Omental fat pad (tissue), 4 donors: ENCODE data around the gene NAAA. TPM values are rescaled to one million over a fixed set of nuclear protein-coding genes. Genes with fewer than 3 reads are reported as not detected.
"Not testable (repeated sequence)": the region's sequence is repeated elsewhere in the genome, so short reads cannot be mapped to it uniquely, and the experiment has no call there.

Experiments used
- ATAC-seq: fragments of 150-250 bp; one replicate; pipeline ENCODE4 v1.9.1; 2016; ENCODE audit warnings: mild to moderate bottlenecking, moderate library complexity; ENCODE audit not compliant: low FRiP score
- DNase-seq: peaks from one replicate; pipeline ENCODE4 v3.0.0-alpha.2; 2019; ENCODE audit warnings: low spot score
- total RNA-seq, 4 donors: library from RNA; depleted of rRNA; stranded (reverse); fragments of >200 nt; gene quantifications; one replicate each; pipeline ENCODE4 v1.1.0, GENCODE V29; 2016
- TF ChIP-seq, protein P1 (sequence below), 3 donors: fragments of 450-650 bp; IDR thresholded peaks; one replicate each; pipeline ENCODE4 v1.5.1; 2016 to 2017; ENCODE audit warnings: antibody characterized with exemption in 3 of 3, mild to moderate bottlenecking in 3 of 3, moderate library complexity in 2 of 3

The NAAA gene
- total RNA-seq, 4 donors from 2014 or later: 42.7 to 135 (median 61.2) TPM

DNA sequence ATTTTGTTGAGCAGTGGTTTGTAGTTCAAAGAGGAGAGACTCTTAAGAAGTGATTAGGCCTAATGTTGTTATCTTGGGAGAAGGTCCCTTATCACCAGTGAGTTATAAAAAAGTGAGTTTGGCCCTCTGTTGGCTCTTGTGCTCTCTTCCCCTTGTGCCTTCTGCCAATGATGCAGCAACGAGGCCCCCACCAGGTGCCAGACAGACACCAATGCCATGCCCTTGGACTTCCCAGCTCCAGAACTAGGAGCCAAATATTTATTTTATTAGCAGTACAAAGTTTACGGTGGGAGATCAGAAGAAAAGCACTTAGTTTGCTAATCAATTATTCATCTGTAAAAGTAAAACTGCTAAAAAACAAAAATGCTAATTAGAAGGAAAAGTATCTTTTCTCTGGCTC lies 22.7 kb upstream of the NAAA start:
- TF ChIP-seq, protein P1, sequence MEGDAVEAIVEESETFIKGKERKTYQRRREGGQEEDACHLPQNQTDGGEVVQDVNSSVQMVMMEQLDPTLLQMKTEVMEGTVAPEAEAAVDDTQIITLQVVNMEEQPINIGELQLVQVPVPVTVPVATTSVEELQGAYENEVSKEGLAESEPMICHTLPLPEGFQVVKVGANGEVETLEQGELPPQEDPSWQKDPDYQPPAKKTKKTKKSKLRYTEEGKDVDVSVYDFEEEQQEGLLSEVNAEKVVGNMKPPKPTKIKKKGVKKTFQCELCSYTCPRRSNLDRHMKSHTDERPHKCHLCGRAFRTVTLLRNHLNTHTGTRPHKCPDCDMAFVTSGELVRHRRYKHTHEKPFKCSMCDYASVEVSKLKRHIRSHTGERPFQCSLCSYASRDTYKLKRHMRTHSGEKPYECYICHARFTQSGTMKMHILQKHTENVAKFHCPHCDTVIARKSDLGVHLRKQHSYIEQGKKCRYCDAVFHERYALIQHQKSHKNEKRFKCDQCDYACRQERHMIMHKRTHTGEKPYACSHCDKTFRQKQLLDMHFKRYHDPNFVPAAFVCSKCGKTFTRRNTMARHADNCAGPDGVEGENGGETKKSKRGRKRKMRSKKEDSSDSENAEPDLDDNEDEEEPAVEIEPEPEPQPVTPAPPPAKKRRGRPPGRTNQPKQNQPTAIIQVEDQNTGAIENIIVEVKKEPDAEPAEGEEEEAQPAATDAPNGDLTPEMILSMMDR (IDR thresholded peaks at IDR 0.05): no peak
- ATAC-seq: no peak
- no peak for DNase-seq

DNA sequence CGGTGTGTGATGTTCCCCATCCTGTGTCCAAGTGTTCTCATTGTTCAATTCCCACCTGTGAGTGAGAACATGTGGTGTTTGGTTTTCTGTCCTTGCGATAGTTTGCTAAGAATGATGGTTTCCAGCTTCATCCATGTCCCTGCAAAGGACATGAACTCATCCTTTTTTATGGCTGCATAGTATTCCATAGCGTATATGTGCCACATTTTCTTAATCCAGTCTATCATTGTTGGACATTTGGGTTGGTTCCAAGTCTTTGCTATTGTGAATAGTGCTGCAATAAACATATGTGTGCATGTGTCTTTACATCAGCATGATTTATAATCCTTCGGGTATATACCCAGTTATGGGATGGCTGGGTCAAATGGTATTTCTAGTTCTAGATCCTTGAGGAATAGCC lies 21.3 kb upstream of the NAAA start:
- DNase-seq, ATAC-seq: not testable (repeated sequence)

DNA sequence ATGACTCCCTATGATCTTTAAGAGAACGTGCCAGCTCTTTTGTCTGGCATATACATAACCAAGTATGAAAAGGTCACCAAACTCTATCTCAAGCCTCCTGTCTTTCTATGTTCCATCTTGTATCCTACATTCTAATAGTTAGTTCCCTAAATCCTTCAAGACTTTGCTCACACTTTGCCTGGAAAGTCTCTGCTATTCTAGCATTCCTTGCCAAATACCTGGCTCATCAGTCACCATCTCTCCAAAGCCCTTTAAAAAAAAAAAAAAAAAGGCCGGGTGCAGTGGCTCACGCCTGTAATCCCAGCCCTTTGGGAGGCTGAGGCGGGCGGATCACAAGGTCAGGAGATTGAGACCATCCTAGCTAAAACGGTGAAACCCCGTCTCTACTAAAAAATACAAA lies 17.7 kb upstream of the NAAA start:
- not testable (repeated sequence) for DNase-seq, ATAC-seq

DNA sequence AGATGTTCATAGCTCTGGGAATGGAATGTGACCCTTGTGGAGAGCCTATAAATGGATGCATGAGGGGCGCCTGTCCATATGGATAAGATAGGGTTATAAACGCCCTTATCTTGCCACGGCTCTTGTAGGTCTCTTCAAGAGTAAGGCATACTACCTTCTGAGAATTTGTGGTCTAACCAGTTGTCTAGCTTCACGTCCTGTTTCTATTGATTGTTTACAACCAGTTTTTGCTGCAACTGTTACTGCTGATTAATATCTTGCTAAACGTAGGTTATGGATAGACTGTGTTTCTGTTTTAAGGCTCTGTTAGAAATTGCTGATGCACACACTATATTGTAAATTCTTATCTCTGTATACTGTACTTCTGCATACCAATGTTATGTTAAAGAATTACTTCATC lies 14.0 kb upstream of the NAAA start:
- ATAC-seq, DNase-seq: not testable (repeated sequence)

DNA sequence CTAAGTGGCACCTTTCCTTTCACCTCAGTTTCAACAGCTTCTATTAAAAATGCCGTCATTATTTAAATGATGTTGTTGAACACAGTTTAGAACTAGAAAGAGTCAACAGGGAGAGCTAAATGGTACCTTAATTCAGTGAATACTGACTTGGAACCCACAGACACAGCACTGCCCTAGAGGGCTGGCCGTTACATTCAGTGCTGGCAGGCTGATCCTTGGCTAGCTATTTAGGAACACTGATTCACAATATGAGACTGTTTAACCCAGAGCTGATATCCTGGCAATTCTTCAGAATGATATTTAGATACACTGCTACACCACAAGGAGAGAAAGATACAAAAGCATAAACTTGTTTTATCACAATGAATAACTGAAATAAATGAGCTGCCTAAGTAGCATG lies 12.7 kb upstream of the NAAA start:
- TF ChIP-seq, protein P1 (IDR thresholded peaks at IDR 0.05): no peak
- no peak for DNase-seq
- no peak for ATAC-seq

DNA sequence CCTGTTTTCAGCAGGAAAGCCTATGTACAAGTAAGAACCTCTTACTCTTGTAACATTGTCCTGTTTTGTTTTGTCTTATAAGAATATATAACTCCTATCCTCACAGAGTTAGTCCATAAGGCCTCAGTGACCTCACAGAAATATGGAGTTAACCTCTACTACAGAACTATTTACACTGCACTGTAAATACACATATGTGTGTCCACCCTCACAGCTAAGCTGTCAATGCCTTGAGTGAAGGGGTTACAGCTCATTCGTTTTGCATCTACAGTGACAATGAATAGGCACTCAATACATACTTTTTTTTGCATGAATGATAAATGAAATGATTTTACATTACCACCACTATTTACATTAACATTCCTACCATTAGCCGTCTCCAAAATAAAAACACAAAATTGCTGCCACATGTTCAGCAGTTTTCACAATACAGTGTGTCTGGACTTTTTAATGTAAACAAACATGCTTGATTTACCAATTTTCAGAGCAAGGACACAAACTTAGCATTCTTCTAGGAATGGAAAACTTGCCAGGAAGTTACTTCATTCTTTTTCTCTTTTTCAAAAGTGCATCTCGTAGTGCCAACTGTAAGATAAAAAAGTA lies 9.5 kb upstream of the NAAA start:
- ATAC-seq (no peak), DNase-seq (no peak)
- TF ChIP-seq, protein P1 (IDR thresholded peaks at IDR 0.05): no peak

DNA sequence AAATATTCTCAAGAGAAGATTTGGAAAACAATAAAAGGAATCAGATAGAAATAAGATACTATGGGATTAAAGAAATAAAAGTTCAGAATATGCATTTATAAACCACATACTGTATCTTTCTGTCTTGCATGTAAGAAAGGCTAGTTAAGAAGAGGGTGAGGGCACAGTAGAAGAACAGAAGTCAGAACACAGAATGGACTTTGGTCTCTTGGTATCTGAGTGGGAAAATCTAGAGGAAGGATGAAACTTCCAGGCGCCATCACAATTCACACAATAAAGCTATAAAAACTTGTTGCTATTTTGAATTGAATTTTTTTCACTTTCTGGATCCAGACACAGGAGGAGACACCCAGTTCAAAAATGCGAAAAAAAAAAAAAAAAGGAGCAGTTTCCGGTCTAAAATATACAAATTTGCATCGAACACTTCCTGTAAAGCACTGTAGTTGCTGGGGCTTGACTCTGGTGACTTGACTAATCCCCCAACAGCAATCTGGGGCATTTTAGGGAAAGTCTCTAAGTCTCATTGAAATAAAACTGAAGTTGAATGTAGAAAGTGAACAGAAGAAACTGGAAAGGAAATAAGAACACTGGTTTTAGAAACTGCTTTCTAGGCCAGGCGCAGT lies 8.1 kb upstream of the NAAA start:
- ATAC-seq: no peak
- TF ChIP-seq, protein P1 (IDR thresholded peaks at IDR 0.05): no peak

DNA sequence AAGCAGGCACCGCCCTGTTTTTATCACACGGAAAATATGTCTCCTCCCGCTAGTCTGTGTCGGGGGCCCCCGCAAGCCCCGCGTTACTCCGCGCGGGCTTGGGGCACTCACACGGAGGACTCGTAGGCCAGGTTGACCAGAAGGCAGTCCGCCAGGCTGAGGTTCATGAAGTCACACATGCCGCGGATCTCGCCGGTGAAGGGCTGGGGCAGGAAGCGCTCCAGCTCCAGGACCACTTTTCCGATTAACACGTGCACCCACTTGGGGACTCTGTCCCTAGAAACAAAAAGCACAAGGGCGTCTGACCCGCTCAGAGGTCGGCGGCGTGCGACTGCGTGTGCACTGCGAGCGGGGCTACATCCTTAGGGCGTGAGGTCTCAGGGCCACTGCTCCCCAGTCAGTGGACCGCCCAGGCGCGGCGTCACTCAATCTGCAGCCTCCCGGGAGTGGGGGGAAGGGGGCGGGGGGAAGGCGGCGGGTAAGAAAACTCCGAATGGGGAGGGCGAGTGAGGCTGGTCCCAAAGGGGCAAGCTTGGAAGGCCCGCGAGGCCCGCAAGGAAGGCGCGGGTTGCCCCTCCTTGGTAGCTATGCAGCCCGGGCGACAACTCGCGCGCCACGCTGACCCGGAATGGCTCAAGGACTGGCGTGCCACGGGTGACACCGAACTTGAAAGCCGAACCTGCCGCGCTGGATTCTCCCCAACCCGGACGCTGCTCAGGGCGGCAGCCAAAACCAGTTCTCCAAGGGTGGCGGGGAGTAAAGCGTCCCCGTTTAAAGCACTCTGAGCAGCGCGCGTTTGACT lies 722 bp downstream of the NAAA start:
- DNase-seq: peak; percentile 39
- TF ChIP-seq, protein P1 (IDR thresholded peaks at IDR 0.05): no peak
- peak; percentile 83 for ATAC-seq

More for the DNA sequence above, 8.1 kb upstream of the NAAA start:
- no peak for DNase-seq
